RPMI8226 (cell line): ENCODE data around the gene CAT.

Source experiments
- DNase-seq: peaks from one replicate; pipeline ENCODE4 v3.0.0-alpha.2; 2015

Gene CAT

DNA sequence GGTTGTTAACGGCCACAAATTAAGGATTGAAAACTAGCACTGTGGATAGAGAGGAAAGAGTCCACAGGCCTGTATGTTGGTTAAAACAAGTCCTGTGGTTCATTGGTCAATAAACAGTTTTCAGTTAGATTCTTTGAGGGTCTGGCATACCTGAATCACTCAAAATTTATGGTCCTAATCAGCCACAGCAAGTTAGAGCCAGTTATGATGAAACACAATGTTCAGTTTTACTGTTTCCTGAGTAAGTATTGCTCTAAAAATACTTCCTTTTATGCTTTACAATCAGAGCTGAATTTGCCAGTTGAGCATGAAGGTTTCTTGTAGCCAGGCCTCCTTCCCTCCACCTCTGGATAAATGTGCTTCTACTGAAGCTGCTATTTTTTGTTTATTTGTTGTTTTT is 12.9 kb upstream of the CAT start:
- DNase-seq, result no peak

DNA sequence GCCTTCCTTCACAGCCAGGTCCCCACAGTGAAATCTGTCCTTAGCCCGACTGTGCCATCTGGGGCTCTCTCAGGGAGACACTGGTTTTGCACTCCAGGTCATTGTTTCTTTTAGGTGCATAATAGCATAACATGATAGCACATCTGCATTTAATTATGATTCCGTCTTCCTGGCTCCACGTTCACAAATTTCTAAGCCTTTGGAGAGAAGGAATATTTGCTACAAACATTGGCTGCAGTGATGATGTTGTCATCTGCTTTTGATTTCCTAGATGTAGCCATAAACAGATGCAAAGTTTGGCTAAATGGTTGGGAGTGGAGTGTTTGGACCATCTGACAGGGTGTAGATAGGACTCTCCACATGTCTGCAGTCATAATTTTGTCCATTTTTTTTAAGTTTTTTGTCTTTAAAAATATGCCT is 12.0 kb upstream of the CAT start:
- no peak for DNase-seq

DNA sequence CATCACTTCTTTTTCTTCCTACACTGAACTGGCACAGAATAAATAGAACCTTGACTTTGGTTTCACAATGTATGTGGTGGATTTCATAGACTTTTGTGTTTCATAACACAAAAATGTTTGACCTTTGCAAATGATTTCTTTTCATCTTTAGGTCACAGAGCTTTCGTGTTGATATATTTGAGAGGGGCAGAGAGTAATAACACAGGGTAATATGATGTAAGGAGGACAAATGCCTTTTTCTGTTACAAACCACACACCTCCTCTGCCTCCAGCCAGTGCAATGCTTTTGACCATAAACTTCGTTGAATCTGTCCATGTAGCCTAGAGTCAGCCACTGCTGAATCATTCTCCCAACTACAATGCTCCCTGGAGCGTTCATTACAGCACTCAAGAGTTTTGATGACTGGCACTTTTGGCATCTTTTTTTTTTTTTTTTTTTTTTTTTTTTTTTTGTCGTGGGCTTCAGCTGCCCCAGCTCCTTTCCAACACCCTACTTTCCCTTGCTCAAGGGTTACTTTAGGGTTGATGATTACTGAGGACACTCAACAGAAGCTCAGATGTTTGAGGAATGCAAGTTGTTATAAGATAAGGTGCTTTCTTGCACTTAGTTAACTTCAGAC is 11.4 kb upstream of the CAT start:
- no peak for DNase-seq

DNA sequence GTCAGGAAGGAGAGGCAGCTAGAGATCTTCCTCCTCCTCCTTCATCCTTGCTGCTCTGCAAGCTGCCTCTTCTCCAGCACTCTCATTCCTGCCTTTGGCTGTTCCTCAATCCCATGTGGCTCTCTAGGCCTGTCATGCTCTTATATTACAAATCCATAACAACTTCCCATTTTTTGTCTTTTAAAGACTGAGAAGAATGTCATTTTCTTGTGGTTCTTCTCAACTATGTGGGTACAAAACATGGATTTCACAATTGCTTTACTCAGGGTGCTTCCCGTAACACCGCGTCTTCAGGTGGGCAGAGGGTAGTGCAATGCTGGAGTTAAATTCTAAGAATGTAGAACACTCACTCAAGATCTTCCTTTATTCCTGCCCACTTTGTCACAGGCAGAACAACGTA is 6.8 kb upstream of the CAT start:
- no peak for DNase-seq

- DNase-seq, result no peak
These were observed 5.9 kb upstream of the CAT start for GRCh38 chr11:34432822-34433221.

DNA sequence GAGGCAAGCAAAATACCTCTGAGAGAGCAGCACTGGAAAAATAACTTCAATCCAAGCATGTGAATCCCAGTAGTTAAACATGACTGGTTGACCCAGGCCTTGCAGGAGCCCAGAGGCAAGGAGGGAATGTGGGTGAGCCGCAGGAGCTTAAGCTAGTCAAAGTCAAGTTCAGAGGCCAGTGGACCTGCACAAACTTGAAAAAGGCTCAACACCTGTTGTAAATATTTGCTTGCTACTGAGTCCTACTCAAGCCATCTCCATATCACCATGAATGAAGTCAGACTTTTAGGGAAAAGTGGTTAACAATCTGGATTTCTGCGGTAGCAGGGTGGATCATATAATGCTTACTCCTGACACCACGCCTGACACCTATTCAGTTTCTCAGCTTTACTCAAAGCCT is 4.8 kb upstream of the CAT start:
- DNase-seq, result no peak

DNA sequence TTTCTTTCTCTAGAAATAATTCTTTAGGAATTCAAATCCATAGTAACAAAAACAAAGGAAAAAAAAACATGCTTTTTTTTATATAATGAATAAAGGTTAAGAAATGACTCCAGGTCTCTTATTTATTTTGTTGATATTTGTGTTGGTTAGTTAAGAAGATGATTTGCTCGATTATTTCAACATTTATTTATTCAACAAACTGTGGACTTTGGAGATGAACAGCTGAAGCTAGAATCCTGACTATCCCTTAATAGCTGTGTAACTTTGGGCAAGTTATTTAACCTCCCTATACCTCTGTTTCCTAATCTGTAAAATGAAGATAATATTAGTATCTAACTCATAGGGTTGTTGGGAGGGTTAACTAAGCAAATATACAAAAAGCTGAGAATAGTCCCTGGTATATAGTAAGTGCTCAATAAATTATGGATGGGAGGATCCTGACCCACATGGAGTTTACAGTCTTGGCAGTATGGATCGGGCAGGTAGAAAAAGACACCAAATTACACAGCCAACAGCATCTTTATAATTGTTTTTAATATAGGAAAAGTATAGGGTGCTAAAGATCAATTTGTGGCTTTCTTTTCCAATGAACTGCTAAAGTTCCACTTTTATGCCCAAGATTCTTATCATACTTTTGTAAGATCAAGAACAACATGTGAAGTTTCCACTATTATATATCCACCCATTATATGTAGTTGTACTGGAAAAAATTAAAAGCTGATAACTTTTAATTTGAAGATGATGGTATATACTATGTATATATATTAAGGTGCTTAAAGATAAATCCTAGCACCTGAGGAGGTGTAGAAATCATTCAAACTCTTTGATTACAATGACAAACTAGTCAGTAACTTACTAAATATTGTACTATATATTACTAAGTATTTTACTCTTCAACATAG is 1.3 kb upstream of the CAT start:
- no peak for DNase-seq

DNA sequence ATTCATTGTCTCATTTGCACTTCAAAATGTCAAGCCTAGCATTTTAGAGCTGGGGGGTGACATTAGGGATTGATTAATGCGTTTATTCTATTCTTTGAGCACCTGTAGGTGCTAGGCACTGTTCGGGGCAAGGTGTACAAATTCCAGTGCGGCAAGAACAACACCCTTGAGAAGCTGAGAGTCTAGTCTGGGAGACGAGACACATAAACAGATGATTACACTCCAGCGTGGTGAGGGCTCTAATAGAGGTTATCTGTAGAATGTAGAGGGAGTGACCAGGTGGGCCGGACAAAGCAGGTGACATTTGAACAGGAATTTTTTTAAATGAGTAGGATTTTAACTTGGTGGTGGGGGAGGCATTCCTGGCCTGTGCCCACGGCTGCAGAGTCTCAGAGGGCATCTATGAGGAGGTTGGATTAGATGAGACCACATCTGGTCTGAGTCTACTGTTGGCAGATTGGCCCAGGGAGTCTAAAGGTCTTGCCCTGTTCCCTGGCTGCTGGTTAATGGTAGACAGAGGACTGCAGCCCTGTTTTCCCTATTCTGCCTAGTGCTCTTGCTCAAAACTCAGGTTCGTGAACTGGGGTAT is 970 bp downstream of the CAT start:
- DNase-seq, result no peak

GRCh38 chr11:34441814-34442213 is 3.1 kb downstream of the CAT start:
- no peak for DNase-seq

GRCh38 chr11:34443136-34443535 is 4.4 kb downstream of the CAT start:
- DNase-seq, result no peak

DNA sequence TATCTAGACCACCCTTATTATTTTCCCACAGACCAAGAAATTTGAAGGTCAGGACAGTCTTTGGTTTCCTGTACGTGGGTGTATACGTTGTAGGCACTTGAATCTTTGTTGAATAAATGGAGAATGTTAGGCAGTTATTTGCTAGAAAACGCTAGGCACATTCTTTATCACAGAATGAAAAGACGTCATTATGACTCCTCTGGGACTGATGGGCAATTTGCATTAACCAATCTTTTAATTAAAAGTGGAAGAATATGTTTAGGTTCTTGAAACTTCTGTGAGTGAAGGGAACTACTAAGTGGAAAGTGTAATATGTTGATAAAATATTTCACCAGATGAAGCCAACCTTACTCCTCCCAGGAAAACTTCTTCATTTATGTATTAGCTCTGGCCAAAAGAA is 5.7 kb downstream of the CAT start:
- DNase-seq, result no peak

DNA sequence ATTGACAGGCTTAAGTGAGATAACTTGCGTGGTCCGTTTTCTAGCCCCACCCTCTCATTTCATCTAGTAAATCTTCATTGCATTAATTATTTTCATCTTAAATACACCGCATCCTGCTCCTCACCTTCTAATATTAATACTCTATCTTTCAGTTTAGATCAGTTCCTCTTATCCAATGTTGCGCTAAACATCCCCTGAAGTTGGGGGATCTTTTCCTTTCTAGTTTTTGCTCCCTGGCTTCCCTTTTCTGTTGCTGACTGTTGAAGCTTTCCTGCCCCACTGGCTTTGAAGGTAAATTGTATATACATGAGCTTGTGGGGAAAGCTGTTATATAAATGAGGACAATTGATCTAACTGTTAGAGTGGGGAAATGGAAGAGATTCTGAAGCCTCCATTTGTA is 7.2 kb downstream of the CAT start:
- no peak for DNase-seq

DNA sequence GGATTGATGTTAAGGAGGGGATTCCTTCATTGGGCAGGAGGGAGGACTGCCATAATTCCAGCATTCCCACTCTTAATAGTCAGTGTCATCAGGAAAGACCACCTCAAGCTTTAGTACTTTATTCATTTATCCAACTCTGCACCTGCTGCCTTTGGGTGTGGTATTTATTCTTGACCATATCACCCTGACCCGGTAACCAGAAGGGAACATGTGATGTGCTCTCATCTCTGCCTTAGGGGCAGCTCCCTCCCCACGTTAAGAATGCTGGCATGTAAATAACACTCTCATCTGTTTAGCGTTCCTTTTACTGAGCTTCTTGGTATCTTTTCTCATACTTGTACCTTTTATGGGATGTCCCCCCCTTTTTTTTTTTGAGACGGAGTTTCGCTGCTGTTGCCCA is 7.7 kb downstream of the CAT start:
- DNase-seq, result no peak

- no peak for DNase-seq
These were observed 8.3 kb downstream of the CAT start for GRCh38 chr11:34447044-34447443.

DNA sequence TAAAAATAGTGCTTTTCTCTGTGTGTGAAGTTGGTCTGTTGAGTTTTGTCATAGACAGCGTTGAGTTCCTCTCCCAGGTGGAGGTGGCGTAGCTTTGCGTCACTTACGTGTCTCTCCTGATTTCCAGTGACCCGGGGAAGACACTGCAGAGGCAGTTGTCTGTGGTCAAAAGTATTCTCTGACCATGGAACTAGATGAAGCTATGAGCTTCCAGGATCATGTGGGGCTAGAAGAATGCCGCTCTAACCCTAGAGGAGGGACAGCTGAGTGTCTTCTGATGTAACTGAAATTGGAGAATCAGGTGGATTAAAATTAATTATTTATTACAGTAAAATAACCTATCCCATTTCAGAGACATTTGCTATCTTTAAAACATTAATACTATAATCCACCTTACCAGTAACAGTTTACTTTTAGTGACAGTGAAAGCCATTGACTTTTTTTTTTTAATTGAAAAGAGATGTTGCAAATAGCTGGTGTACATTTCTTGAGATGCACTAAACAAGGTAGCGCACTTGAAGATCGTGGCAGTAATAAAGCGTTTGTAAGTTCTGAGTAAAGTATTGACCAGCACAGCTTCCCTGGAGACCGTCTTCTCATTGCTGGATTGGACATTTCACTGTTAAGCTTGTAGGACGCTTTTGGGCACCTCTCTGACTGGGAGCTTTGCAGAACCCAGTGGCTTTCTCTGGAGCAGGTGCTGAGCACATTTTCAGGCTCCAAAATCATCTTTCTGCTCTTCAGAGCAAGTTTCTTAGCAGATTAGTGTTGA is 9.7 kb downstream of the CAT start:
- DNase-seq, result no peak

- no peak for DNase-seq
These were observed 10.3 kb downstream of the CAT start for GRCh38 chr11:34449013-34449412.

- DNase-seq, result no peak
These were observed 12.3 kb downstream of the CAT start for GRCh38 chr11:34451053-34451452.

- no peak for DNase-seq
These were observed 15.7 kb downstream of the CAT start for GRCh38 chr11:34454308-34455032.

GRCh38 chr11:34457607-34458006 is 18.9 kb downstream of the CAT start:
- no peak for DNase-seq

DNA sequence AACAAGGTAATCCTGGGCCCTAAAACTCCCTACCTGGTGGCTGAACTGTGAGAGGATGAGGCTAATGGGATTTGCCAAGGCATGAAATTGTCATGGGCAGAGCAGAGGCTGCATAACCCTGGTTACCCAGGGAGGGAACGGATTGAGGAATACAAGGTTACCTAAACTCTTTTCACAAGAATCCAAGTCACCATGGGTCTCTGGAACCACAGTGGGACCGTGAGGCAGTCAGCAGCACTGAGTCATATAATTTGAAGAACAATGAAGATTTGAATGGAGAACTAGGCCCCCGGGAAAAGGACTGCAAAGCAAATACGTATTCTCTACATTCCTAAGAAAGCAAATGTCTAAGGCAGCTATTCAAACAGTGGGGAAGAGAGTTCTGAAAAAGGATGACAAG is 19.8 kb downstream of the CAT start:
- DNase-seq, result no peak

DNA sequence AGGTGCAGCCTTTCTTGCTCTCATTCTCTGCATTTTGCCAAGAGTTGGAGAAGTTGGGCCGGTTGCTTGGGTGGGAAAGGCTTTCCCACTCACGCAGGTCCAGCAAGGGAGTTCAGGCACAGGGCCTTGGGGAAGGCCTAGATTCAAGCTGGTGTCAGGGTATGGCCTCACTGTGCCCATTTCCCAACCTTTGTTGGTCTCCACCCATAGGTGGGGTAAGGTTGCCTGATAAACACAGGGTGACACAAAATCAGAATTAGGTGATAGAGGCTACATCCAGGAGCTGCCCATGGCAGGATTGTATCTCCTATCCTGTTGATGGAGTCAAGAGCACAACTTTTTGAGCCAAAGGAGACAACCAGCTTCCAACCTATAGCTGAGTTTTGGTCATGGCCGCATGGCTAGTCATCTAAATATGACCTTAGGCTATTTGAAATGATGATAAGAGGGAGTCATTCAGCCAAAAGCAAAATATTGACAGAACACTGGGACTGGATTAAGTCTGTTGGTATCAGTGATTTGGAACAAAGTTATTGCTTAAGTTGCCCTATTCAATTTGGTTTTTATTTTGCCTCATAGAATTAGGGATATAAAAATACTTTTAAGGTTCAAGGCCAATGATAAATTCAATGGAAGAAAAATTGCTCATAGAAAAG is 20.9 kb downstream of the CAT start:
- DNase-seq, result no peak

GRCh38 chr11:34460278-34460677 is 21.5 kb downstream of the CAT start:
- DNase-seq, result no peak
